Gastroesophageal sphincter (tissue), 3 donors: ENCODE measurements around the gene SOX13.

Experiments
- CTCF ChIP-seq, 4 experiments: fragments of 200-600 bp in 2 of 4; fragments of 450-650 bp in 2 of 4; sonication (generic) in 1 of 4; IDR thresholded peaks; one replicate each; pipeline ENCODE4 v1.5.1; 2017 to 2019; ENCODE audit warnings: antibody characterized with exemption in 4 of 4, mild to moderate bottlenecking in 2 of 4, moderate library complexity in 2 of 4
- EP300 ChIP-seq: sonication (generic); formaldehyde crosslinking; IDR thresholded peaks from one replicate; pipeline ENCODE4 v1.6.1; 2017; ENCODE audit warnings: antibody characterized with exemption, mild to moderate bottlenecking
- POLR2A ChIP-seq, 2 donors: fragments of 450-650 bp; IDR thresholded peaks; one replicate each; pipeline ENCODE4 v1.6.1; 2017; ENCODE audit warnings: antibody characterized with exemption in 2 of 2, mild to moderate bottlenecking in 2 of 2, moderate library complexity in 1 of 2

GRCh38 chr1:204166219-204166618 lies 93.3 kb downstream of the SOX13 start, which contains the start of gene REN:
- TF ChIP-seq CTCF (IDR thresholded peaks at IDR 0.05) (no peak), POLR2A (IDR thresholded peaks at IDR 0.05) (no peak), EP300 (no peak)
